ENCODE data around the gene GADL1. TPM values are rescaled to one million over a fixed set of nuclear protein-coding genes. Genes with fewer than 3 reads are reported as not detected.

The GADL1 gene
- total RNA-seq, 1 experiment from 2014 or later = not detected

DNA sequence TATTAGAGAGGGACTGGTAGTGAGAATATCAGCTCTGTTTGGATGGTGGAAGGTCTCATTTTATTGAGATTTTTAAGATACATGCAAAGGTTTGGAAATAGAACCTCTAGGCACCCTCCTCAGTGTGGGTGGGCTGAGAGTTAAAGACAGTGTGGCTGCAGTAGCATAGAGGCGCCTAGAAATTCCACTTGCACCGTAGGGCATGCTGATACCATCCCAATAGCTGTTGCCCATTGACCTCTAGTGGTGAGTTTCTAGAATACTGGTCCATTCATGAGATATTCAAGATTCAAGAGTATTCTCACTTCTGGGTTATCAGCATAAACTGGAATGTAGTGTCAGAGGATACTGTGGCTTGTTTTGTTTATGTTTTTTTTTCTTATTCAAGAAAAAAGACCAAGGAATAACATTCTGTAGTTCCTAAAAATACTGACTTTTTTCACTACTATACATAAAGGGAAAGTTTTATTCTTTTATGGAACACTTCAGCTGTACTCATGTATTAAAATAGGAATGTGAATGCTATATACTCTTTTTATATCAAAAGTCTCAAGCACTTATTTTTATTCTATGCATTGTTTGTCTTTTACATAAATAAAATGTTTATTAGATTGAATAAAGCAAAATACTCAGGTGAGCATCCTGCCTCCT is 200.9 kb downstream of the GADL1 start (continued):
- TF ChIP-seq, protein P1, sequence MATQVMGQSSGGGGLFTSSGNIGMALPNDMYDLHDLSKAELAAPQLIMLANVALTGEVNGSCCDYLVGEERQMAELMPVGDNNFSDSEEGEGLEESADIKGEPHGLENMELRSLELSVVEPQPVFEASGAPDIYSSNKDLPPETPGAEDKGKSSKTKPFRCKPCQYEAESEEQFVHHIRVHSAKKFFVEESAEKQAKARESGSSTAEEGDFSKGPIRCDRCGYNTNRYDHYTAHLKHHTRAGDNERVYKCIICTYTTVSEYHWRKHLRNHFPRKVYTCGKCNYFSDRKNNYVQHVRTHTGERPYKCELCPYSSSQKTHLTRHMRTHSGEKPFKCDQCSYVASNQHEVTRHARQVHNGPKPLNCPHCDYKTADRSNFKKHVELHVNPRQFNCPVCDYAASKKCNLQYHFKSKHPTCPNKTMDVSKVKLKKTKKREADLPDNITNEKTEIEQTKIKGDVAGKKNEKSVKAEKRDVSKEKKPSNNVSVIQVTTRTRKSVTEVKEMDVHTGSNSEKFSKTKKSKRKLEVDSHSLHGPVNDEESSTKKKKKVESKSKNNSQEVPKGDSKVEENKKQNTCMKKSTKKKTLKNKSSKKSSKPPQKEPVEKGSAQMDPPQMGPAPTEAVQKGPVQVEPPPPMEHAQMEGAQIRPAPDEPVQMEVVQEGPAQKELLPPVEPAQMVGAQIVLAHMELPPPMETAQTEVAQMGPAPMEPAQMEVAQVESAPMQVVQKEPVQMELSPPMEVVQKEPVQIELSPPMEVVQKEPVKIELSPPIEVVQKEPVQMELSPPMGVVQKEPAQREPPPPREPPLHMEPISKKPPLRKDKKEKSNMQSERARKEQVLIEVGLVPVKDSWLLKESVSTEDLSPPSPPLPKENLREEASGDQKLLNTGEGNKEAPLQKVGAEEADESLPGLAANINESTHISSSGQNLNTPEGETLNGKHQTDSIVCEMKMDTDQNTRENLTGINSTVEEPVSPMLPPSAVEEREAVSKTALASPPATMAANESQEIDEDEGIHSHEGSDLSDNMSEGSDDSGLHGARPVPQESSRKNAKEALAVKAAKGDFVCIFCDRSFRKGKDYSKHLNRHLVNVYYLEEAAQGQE (IDR thresholded peaks at IDR 0.05; ENCODE audit: low read depth) = no peak
- TF ChIP-seq, protein P2, sequence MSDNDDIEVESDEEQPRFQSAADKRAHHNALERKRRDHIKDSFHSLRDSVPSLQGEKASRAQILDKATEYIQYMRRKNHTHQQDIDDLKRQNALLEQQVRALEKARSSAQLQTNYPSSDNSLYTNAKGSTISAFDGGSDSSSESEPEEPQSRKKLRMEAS (IDR thresholded peaks at IDR 0.05) = no peak; the same call in 1 of the 2 replicates
- TF ChIP-seq, protein P3, sequence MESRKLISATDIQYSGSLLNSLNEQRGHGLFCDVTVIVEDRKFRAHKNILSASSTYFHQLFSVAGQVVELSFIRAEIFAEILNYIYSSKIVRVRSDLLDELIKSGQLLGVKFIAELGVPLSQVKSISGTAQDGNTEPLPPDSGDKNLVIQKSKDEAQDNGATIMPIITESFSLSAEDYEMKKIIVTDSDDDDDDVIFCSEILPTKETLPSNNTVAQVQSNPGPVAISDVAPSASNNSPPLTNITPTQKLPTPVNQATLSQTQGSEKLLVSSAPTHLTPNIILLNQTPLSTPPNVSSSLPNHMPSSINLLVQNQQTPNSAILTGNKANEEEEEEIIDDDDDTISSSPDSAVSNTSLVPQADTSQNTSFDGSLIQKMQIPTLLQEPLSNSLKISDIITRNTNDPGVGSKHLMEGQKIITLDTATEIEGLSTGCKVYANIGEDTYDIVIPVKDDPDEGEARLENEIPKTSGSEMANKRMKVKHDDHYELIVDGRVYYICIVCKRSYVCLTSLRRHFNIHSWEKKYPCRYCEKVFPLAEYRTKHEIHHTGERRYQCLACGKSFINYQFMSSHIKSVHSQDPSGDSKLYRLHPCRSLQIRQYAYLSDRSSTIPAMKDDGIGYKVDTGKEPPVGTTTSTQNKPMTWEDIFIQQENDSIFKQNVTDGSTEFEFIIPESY (IDR thresholded peaks at IDR 0.05; ENCODE audit: extremely low read depth, insufficient replicate concordance, low read length) = no peak
- TF ChIP-seq SIN3A (IDR thresholded peaks at IDR 0.05; ENCODE audit: low read depth) = 0 out of 2 replicates have a peak, but pooled peaks have one; percentile 37

DNA sequence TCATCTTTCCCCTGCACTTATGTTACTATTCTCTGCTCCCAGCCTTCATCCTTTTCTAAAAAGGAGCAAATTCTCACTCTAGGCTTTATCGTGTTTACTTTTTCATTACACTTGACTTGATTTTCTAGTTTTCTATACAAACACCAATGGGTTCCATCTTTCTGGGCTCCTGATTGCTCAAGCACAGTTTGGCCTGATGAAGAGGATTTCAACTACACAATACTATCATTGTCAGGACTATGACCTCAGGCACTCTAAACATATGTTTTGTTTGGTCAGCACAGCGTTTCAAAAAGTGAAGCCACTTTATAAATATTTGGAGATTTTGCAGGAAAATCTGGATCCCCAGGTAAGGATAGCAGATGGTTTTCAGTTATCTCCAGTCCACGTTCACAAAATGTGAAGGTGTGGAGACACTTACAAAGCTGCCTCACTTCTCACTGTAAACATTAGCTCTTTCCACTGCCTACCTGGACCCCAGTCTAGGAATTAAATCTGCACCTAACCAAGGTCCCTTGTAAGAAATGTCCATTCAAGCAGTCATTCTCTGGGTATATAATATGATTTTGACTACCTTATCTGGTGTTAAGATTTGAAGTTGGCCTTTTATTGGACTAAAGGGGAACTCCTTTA is 201.8 kb downstream of the GADL1 start:
- no peaks in the 10 kb centered on the region for H3K9me3 ChIP-seq (ENCODE audit: control insufficient read depth in 1 of 2, insufficient read depth in 1 of 2, low read depth in 1 of 2, low read length in 2 of 2)
- H3K36me3 ChIP-seq (ENCODE audit: control insufficient read depth in 1 of 2, insufficient read depth in 2 of 2, low read length in 2 of 2) = peaks cover 23 to 61% of the 10 kb centered on the region in 2 experiments
- no peaks in the 10 kb centered on the region for H4K20me1 ChIP-seq (ENCODE audit: insufficient read depth)
- no peak overlapping the region for H2AFZ ChIP-seq (ENCODE audit: low read depth, low read length, poor library complexity, severe bottlenecking)
- no peaks in the 10 kb centered on the region for H3K27me3 ChIP-seq (ENCODE audit: insufficient read depth, low read length)
- H3K9me2 ChIP-seq (ENCODE audit: insufficient read depth) = no peaks in the 10 kb centered on the region
- H3K27ac ChIP-seq (ENCODE audit: low read depth, low read length) = no peak overlapping the region; the same call in 1 of the 2 replicates
- no peak overlapping the region for H3K4me2 ChIP-seq (ENCODE audit: low read length)
- no peak overlapping the region for H3K4me3 ChIP-seq (replicated peaks in 1 of 2; ENCODE audit: low read depth in 1 of 2, low read length in 2 of 2)
- no peak for DNase-seq (ENCODE audit: low read depth, low spot score)
- H3K4me1 ChIP-seq (ENCODE audit: control insufficient read depth in 1 of 2, insufficient read depth in 2 of 2, low read length in 2 of 2) = peaks cover 29 to 40% of the 10 kb centered on the region in 2 experiments
- ATAC-seq = no peak
- H3K79me2 ChIP-seq (ENCODE audit: insufficient read depth, low read length) = peaks cover 35% of the 10 kb centered on the region
- intact Hi-C loops (cut with micrococcal nuclease) = loop anchor here (1.0 kb wide), 4 partner anchors 373 to 650 kb away; no protein-coding TSS in a partner anchor
- BruUV-seq (replicated peaks) = no TSS peak
- CTCF ChIA-PET = interaction anchor here (0.7 to 1.7 kb wide), 13 partner anchors 10 to 680 kb away, joined by 3 to 14 read pairs (median 4); no protein-coding TSS in a partner anchor
- no peak overlapping the region for H3K9ac ChIP-seq (ENCODE audit: low read length)
- POLR2A ChIA-PET = no interaction called here
- RAD21 ChIA-PET (ENCODE audit: low non-redundant PET in 1 of 2, low total read pairs in 2 of 2, uncharacterized antibody in 2 of 2, unreplicated experiment in 2 of 2) = interaction anchor here (0.6 to 1.7 kb wide), 6 partner anchors 14 to 650 kb away, joined by 3 to 5 read pairs (median 4); no protein-coding TSS in a partner anchor
- TF ChIP-seq, protein P4, sequence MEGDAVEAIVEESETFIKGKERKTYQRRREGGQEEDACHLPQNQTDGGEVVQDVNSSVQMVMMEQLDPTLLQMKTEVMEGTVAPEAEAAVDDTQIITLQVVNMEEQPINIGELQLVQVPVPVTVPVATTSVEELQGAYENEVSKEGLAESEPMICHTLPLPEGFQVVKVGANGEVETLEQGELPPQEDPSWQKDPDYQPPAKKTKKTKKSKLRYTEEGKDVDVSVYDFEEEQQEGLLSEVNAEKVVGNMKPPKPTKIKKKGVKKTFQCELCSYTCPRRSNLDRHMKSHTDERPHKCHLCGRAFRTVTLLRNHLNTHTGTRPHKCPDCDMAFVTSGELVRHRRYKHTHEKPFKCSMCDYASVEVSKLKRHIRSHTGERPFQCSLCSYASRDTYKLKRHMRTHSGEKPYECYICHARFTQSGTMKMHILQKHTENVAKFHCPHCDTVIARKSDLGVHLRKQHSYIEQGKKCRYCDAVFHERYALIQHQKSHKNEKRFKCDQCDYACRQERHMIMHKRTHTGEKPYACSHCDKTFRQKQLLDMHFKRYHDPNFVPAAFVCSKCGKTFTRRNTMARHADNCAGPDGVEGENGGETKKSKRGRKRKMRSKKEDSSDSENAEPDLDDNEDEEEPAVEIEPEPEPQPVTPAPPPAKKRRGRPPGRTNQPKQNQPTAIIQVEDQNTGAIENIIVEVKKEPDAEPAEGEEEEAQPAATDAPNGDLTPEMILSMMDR (IDR thresholded peaks at IDR 0.05 in 2 of 3, conservative IDR thresholded peaks at IDR 0.05 in 1 of 3; ENCODE audit: borderline replicate concordance in 1 of 3, insufficient read depth in 1 of 3, low read depth in 2 of 3, low read length in 2 of 3) = no peak
- no peak for TF ChIP-seq EZH2phosphoT487 (IDR thresholded peaks at IDR 0.05; ENCODE audit: borderline replicate concordance)
- TF ChIP-seq CBX3 (IDR thresholded peaks at IDR 0.05; ENCODE audit: low read depth) = no peak
- TF ChIP-seq, protein P3 (IDR thresholded peaks at IDR 0.05; ENCODE audit: extremely low read depth, insufficient replicate concordance, low read length) = no peak
- no peak for TF ChIP-seq TCF7L2 (IDR thresholded peaks at IDR 0.05; ENCODE audit: borderline replicate concordance, extremely low read depth, insufficient read depth, insufficient read length)
- TF ChIP-seq JUND (IDR thresholded peaks at IDR 0.05) = no peak
- TF ChIP-seq POLR2A (IDR thresholded peaks at IDR 0.05; ENCODE audit: borderline replicate concordance, extremely low read depth, insufficient read depth, insufficient read length) = no peak
- TF ChIP-seq EZH2 (IDR thresholded peaks at IDR 0.05) = no peak
